ENCODE results near the gene NOL9. TPM values are rescaled to one million over a fixed set of nuclear protein-coding genes. Genes with fewer than 3 reads are reported as not detected.

NOL9 gene
- polyA plus RNA-seq, 1 of the 3 experiments (the other 2 are of a cell fraction) = 7.1 TPM

DNA sequence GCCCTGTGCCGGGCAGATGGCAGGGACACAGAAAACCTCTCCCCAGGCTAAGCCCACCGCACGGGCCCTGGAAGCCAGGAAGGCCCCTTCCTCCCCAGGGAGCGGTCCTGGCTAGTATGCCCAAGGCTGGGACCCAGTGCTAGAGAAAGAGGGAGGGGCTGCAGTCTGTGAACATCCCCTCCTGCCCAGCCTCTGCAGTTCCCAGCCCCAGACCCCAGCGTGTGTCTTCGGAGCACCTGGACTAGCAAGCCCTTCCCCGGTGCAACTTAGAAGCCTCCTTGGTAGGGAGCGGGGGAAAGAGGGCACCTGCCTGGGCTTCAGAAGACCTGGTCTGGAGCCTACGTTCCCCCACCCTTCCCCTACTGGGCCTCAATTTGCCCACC, 64.9 kb downstream of the NOL9 start:
- H3K36me3 ChIP-seq (replicated peaks in 1 of 2; ENCODE audit: control insufficient read depth in 1 of 2, insufficient read depth in 2 of 2, low read length in 1 of 2) = no peaks in the 10 kb centered on the region
- ChIA-PET CTCF (interaction anchor here (1.0 to 16.2 kb wide), 19 partner anchors 8 to 183 kb away, joined by 3 to 439 read pairs (median 5); partner anchors contain the start of genes NOL9 and TAS1R1), POLR2A (interaction anchor here (1.2 kb wide), 1 partner anchor 10 kb away, joined by 3 read pairs; no protein-coding TSS in a partner anchor)
- peak overlapping the region; percentile 100 for H3K4me2 ChIP-seq
- H3K27ac ChIP-seq (ENCODE audit: low read depth in 2 of 2, low read length in 1 of 2) = no peak overlapping the region; a peak in 1 of 4 replicates
- H4K20me1 ChIP-seq (ENCODE audit: insufficient read depth) = no peaks in the 10 kb centered on the region
- H3K9ac ChIP-seq = no peak overlapping the region
- H3K4me1 ChIP-seq (ENCODE audit: control insufficient read depth in 1 of 2, insufficient read depth in 2 of 2, low read depth in 1 of 2, low read length in 1 of 2) = peaks cover 0 to 52% of the 10 kb centered on the region in 2 experiments; a peak in 1 of 4 replicates
- no peaks in the 10 kb centered on the region for H3K27me3 ChIP-seq (ENCODE audit: insufficient read depth)
- no peaks in the 10 kb centered on the region for H3K9me2 ChIP-seq
- no peak for DNase-seq
- 14% methylated on average over 1 of the region's 9 CpGs for WGBS (ENCODE audit: low lambda C conversion rate)
- H3F3A ChIP-seq (replicated peaks; ENCODE audit: insufficient read depth) = peaks cover 27% of the 10 kb centered on the region
- peak overlapping the region; percentile 75 to 76; a peak in 2 of 4 replicates for H3K4me3 ChIP-seq (ENCODE audit: low read depth in 2 of 2, low read length in 1 of 2)
- TF ChIP-seq GATA2 (CRISPR knock-in tag; IDR thresholded peaks at IDR 0.05) (no peak), TEAD4 (IDR thresholded peaks at IDR 0.05; ENCODE audit: borderline replicate concordance, insufficient read depth) (no peak), CHD2 (IDR thresholded peaks at IDR 0.05; ENCODE audit: low read length, partially characterized antibody) (no peak), FOSL2 (IDR thresholded peaks at IDR 0.05; ENCODE audit: borderline replicate concordance, low read depth) (no peak), SMC3 (IDR thresholded peaks at IDR 0.05; ENCODE audit: low read depth, low read length) (no peak), FOXM1 (IDR thresholded peaks at IDR 0.05; ENCODE audit: low read depth) (no peak), MXI1 (IDR thresholded peaks at IDR 0.05; ENCODE audit: low read depth, low read length) (no peak), YY1 (IDR thresholded peaks at IDR 0.05; ENCODE audit: low read depth) (no peak), RXRA (IDR thresholded peaks at IDR 0.05; ENCODE audit: borderline replicate concordance, low read depth) (no peak)
- TF ChIP-seq, protein P1, sequence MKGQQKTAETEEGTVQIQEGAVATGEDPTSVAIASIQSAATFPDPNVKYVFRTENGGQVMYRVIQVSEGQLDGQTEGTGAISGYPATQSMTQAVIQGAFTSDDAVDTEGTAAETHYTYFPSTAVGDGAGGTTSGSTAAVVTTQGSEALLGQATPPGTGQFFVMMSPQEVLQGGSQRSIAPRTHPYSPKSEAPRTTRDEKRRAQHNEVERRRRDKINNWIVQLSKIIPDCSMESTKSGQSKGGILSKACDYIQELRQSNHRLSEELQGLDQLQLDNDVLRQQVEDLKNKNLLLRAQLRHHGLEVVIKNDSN (IDR thresholded peaks at IDR 0.05; ENCODE audit: borderline replicate concordance, low read depth) = no peak
- TF ChIP-seq, protein P2, sequence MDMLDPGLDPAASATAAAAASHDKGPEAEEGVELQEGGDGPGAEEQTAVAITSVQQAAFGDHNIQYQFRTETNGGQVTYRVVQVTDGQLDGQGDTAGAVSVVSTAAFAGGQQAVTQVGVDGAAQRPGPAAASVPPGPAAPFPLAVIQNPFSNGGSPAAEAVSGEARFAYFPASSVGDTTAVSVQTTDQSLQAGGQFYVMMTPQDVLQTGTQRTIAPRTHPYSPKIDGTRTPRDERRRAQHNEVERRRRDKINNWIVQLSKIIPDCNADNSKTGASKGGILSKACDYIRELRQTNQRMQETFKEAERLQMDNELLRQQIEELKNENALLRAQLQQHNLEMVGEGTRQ (IDR thresholded peaks at IDR 0.05; ENCODE audit: borderline replicate concordance, low read depth, low read length) = no peak
- TF ChIP-seq, protein P3, sequence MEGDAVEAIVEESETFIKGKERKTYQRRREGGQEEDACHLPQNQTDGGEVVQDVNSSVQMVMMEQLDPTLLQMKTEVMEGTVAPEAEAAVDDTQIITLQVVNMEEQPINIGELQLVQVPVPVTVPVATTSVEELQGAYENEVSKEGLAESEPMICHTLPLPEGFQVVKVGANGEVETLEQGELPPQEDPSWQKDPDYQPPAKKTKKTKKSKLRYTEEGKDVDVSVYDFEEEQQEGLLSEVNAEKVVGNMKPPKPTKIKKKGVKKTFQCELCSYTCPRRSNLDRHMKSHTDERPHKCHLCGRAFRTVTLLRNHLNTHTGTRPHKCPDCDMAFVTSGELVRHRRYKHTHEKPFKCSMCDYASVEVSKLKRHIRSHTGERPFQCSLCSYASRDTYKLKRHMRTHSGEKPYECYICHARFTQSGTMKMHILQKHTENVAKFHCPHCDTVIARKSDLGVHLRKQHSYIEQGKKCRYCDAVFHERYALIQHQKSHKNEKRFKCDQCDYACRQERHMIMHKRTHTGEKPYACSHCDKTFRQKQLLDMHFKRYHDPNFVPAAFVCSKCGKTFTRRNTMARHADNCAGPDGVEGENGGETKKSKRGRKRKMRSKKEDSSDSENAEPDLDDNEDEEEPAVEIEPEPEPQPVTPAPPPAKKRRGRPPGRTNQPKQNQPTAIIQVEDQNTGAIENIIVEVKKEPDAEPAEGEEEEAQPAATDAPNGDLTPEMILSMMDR (IDR thresholded peaks at IDR 0.05) = no peak
- TF ChIP-seq, protein P4, sequence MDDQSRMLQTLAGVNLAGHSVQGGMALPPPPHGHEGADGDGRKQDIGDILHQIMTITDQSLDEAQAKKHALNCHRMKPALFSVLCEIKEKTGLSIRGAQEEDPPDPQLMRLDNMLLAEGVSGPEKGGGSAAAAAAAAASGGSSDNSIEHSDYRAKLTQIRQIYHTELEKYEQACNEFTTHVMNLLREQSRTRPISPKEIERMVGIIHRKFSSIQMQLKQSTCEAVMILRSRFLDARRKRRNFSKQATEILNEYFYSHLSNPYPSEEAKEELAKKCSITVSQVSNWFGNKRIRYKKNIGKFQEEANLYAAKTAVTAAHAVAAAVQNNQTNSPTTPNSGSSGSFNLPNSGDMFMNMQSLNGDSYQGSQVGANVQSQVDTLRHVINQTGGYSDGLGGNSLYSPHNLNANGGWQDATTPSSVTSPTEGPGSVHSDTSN (IDR thresholded peaks at IDR 0.05) = no peak
- H3K9me3 ChIP-seq = no peaks in the 10 kb centered on the region
- peaks cover 35% of the 10 kb centered on the region; the same call in 1 of the 2 replicates for H3K79me2 ChIP-seq (ENCODE audit: insufficient read depth)
- no peak overlapping the region for H2AFZ ChIP-seq (ENCODE audit: low read depth)
